Measurements from ENCODE around the gene VAMP7. TPM values are rescaled to one million over a fixed set of nuclear protein-coding genes. Genes with fewer than 3 reads are reported as not detected.
"Not testable (repeated sequence)": the region's sequence is repeated elsewhere in the genome, so short reads cannot be mapped to it uniquely, and the experiment has no call there.

The VAMP7 gene
- 19.2 TPM for total RNA-seq
- long read RNA-seq, transcript VAMP7-202 (8 exons, 2,646 nt), result major isoform, 34 of 55 reads
- long read RNA-seq, transcript VAMP7-203 (7 exons, 658 nt), result minor isoform, 7 of 55 reads
- long read RNA-seq, partial matches to known transcripts, result 1 of 55 reads
- long read RNA-seq, other reads (novel, unspliced or antisense), result 6 of 55 reads

- DNase-seq, result peak; percentile 91
- intact Hi-C loops (cut with micrococcal nuclease), result no loop called here
- ATAC-seq, result peak; percentile 100
These were observed at the start of gene VAMP7 for GRCh38 chrX:155881158-155881993. Gene VAMP7, plus strand, starts transcription at chrX:155881345. Its CDS starts 8,122 bp downstream, at chrX:155889467.

- intact Hi-C loops (cut with micrococcal nuclease), result no loop called here
- ATAC-seq (no peak), DNase-seq (no peak)
These were observed 39.9 kb upstream of the VAMP7 start for GRCh38 chrX:155841232-155841631.

GRCh38 chrX:155851786-155852185 lies 29.4 kb upstream of the VAMP7 start:
- ATAC-seq; intact Hi-C loops (cut with micrococcal nuclease); DNase-seq: not testable (repeated sequence)

- DNase-seq (no peak), ATAC-seq (no peak)
- intact Hi-C loops (cut with micrococcal nuclease), result no loop called here
These were observed 23.6 kb upstream of the VAMP7 start for GRCh38 chrX:155857561-155857960.

- DNase-seq, result no peak
- intact Hi-C loops (cut with micrococcal nuclease), result no loop called here
These were observed 16.5 kb upstream of the VAMP7 start for GRCh38 chrX:155864655-155865054.

GRCh38 chrX:155865193-155865592 lies 16.0 kb upstream of the VAMP7 start:
- ATAC-seq (no peak), DNase-seq (no peak)
- intact Hi-C loops (cut with micrococcal nuclease), result no loop called here

More at GRCh38 chrX:155864655-155865054, 16.5 kb upstream of the VAMP7 start:
- no peak for ATAC-seq

- intact Hi-C loops (cut with micrococcal nuclease), result no loop called here
- DNase-seq (no peak), ATAC-seq (no peak)
These were observed 13.3 kb upstream of the VAMP7 start for GRCh38 chrX:155867821-155868220.

GRCh38 chrX:155870958-155871357 lies 10.2 kb upstream of the VAMP7 start:
- DNase-seq (no peak), ATAC-seq (no peak)
- intact Hi-C loops (cut with micrococcal nuclease), result no loop called here

- no peak for ATAC-seq
These were observed 9.2 kb upstream of the VAMP7 start for GRCh38 chrX:155871934-155872333.

GRCh38 chrX:155873188-155873587 lies 8.0 kb upstream of the VAMP7 start:
- intact Hi-C loops (cut with micrococcal nuclease), result no loop called here
- DNase-seq (no peak), ATAC-seq (no peak)

More at GRCh38 chrX:155871934-155872333, 9.2 kb upstream of the VAMP7 start:
- intact Hi-C loops (cut with micrococcal nuclease), result no loop called here
- no peak for DNase-seq

GRCh38 chrX:155874571-155875244 lies 6.4 kb upstream of the VAMP7 start:
- intact Hi-C loops (cut with micrococcal nuclease), result no loop called here
- DNase-seq (no peak), ATAC-seq (peak; percentile 35)

GRCh38 chrX:155876704-155877103 lies 4.4 kb upstream of the VAMP7 start:
- ATAC-seq, result no peak
- intact Hi-C loops (cut with micrococcal nuclease), result no loop called here
- DNase-seq, result no peak

- no peak for ATAC-seq
- intact Hi-C loops (cut with micrococcal nuclease), result no loop called here
- DNase-seq, result no peak
These were observed 3.9 kb upstream of the VAMP7 start for GRCh38 chrX:155877288-155877687.

- intact Hi-C loops (cut with micrococcal nuclease), result no loop called here
- ATAC-seq, result peak; percentile 45
- DNase-seq, result no peak
These were observed 473 bp upstream of the VAMP7 start for GRCh38 chrX:155880586-155881157.

GRCh38 chrX:155886409-155886808 lies 5.3 kb downstream of the VAMP7 start:
- no peak for ATAC-seq
- intact Hi-C loops (cut with micrococcal nuclease), result no loop called here
- no peak for DNase-seq

- no peak for ATAC-seq
- DNase-seq, result no peak
- intact Hi-C loops (cut with micrococcal nuclease), result no loop called here
These were observed 7.0 kb downstream of the VAMP7 start for GRCh38 chrX:155888139-155888538.

GRCh38 chrX:155889328-155889727 lies 8.2 kb downstream of the VAMP7 start:
- DNase-seq (no peak), ATAC-seq (no peak)

GRCh38 chrX:155891446-155892210 lies 10.5 kb downstream of the VAMP7 start:
- intact Hi-C loops (cut with micrococcal nuclease), result no loop called here
- DNase-seq (no peak), ATAC-seq (no peak)

More at GRCh38 chrX:155889328-155889727, 8.2 kb downstream of the VAMP7 start:
- intact Hi-C loops (cut with micrococcal nuclease), result no loop called here

GRCh38 chrX:155893521-155893920 lies 12.4 kb downstream of the VAMP7 start:
- intact Hi-C loops (cut with micrococcal nuclease), result no loop called here
- DNase-seq, result no peak
- ATAC-seq, result no peak
